ENCODE results near the gene LGALS7. TPM values are rescaled to one million over a fixed set of nuclear protein-coding genes. Genes with fewer than 3 reads are reported as not detected.

LGALS7 gene
- polyA plus RNA-seq, 1 experiment: not detected

GRCh38 chr19:38736413-38737280, 36.7 kb downstream of the LGALS7 start:
- H3K4me3 ChIP-seq (ENCODE audit: low read depth, low read length): peak overlapping the region; percentile 37
- ChIA-PET POLR2A (no interaction called here), CTCF (interaction anchor here (1.5 kb wide), 1 partner anchor 33 kb away, joined by 3 read pairs; no protein-coding TSS in a partner anchor)
- H3K36me3 ChIP-seq (ENCODE audit: control insufficient read depth, insufficient read depth, low read length): peaks cover 8% of the 10 kb centered on the region; the same call in 1 of the 2 replicates
- TF ChIP-seq, protein P1, sequence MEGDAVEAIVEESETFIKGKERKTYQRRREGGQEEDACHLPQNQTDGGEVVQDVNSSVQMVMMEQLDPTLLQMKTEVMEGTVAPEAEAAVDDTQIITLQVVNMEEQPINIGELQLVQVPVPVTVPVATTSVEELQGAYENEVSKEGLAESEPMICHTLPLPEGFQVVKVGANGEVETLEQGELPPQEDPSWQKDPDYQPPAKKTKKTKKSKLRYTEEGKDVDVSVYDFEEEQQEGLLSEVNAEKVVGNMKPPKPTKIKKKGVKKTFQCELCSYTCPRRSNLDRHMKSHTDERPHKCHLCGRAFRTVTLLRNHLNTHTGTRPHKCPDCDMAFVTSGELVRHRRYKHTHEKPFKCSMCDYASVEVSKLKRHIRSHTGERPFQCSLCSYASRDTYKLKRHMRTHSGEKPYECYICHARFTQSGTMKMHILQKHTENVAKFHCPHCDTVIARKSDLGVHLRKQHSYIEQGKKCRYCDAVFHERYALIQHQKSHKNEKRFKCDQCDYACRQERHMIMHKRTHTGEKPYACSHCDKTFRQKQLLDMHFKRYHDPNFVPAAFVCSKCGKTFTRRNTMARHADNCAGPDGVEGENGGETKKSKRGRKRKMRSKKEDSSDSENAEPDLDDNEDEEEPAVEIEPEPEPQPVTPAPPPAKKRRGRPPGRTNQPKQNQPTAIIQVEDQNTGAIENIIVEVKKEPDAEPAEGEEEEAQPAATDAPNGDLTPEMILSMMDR (IDR thresholded peaks at IDR 0.05; ENCODE audit: insufficient read depth, low read depth, low read length): no peak
- DNase-seq (ENCODE audit: low read depth): no peak
- H3K27me3 ChIP-seq (ENCODE audit: control insufficient read depth, insufficient read depth, low read length): no peaks in the 10 kb centered on the region

- ChIA-PET POLR2A (no interaction called here), CTCF (no interaction called here)
- no peak for DNase-seq (ENCODE audit: low read depth)
- TF ChIP-seq, protein P1 (IDR thresholded peaks at IDR 0.05; ENCODE audit: insufficient read depth, low read depth, low read length): no peak
- Histone ChIP-seq H3K27me3 (ENCODE audit: control insufficient read depth, insufficient read depth, low read length) (no peaks in the 10 kb centered on the region), H3K36me3 (ENCODE audit: control insufficient read depth, insufficient read depth, low read length) (peaks cover 14% of the 10 kb centered on the region), H3K4me3 (ENCODE audit: low read depth, low read length) (peak overlapping the region; percentile 37)
Observed at GRCh38 chr19:38736036-38736412, 37.3 kb downstream of the LGALS7 start.

- DNase-seq (ENCODE audit: low read depth): no peak
- ChIA-PET POLR2A (no interaction called here), CTCF (interaction anchor here (1.0 to 1.8 kb wide), 4 partner anchors 10 to 153 kb away, joined by 3 to 5 read pairs (median 5); no protein-coding TSS in a partner anchor)
- no peak overlapping the region for H3K4me3 ChIP-seq (ENCODE audit: low read depth, low read length)
- H3K36me3 ChIP-seq (ENCODE audit: control insufficient read depth, insufficient read depth, low read length): peaks cover 21% of the 10 kb centered on the region
- no peaks in the 10 kb centered on the region for H3K27me3 ChIP-seq (ENCODE audit: control insufficient read depth, insufficient read depth, low read length)
- TF ChIP-seq, protein P1 (IDR thresholded peaks at IDR 0.05; ENCODE audit: insufficient read depth, low read depth, low read length): no peak
Observed at GRCh38 chr19:38735257-38735686, 38.0 kb downstream of the LGALS7 start.

DNA sequence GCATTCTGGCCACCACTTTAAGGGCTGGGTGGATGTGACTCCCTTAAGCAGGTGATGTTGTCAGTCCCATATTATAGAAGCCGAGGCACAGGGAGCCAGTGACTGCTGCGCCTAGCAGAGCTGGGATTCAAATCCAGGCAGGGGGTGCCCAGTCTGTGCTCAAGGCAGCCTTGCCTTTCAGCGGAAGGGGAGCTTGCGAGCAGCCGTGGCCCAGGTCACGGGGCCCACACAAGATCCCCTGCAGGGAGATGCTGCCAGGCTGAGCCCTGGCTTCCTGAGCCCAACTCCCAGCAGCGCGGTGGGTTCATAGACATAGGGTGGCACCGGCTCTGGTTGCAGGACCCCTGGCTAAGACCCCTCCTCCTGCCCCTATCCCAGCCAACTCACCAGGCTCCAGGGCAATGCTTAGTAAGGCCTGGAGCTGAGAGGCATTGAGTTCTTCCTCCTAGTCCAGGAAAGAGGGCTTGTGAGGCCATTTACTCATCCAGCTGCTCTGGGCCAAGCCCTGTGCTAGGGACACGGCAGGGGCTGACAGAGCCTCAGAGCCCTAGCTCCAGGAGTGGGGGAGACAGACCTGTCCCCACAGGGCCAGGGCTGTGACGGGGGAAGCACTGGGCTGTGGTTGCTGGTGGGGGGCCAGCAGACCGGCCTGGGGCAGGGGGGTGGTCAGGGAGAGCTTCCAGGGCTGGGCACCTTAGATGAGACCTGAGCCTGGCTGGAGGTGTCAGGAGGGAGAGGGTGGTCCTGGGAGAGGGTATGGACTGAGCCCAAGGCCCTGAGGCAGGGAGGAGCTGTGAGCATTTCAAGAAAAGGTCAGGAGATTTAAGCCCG, 38.7 kb downstream of the LGALS7 start:
- Histone ChIP-seq H3K36me3 (ENCODE audit: control insufficient read depth, insufficient read depth, low read length) (peaks cover 22% of the 10 kb centered on the region), H3K27me3 (ENCODE audit: control insufficient read depth, insufficient read depth, low read length) (no peaks in the 10 kb centered on the region), H3K4me3 (ENCODE audit: low read depth, low read length) (no peak overlapping the region)
- ChIA-PET POLR2A (interaction anchor here (0.5 kb wide), 1 partner anchor 10 kb away, joined by 3 read pairs; no protein-coding TSS in a partner anchor), CTCF (interaction anchor here (1.0 to 1.8 kb wide), 5 partner anchors 10 to 153 kb away, joined by 3 to 5 read pairs (median 5); partner anchors contain the start of gene ACTN4)
- DNase-seq (ENCODE audit: low read depth): no peak
- TF ChIP-seq, protein P1 (IDR thresholded peaks at IDR 0.05; ENCODE audit: insufficient read depth, low read depth, low read length): no peak

DNA sequence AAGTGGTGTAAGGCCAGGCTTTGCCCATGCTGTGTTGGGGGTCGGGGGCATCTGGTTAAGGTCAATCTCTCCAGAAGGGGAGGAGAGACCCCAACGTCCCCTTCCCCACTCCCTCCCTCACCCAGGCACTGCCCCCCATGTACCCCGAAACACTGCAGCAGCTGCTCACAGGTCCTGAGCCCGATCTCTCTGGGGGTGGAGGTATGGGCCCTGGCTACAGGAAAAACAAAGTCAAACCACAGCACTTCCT, 39.2 kb downstream of the LGALS7 start:
- DNase-seq (ENCODE audit: low read depth): no peak
- Histone ChIP-seq H3K36me3 (ENCODE audit: control insufficient read depth, insufficient read depth, low read length) (peaks cover 26% of the 10 kb centered on the region), H3K4me3 (ENCODE audit: low read depth, low read length) (no peak overlapping the region), H3K27me3 (ENCODE audit: control insufficient read depth, insufficient read depth, low read length) (no peaks in the 10 kb centered on the region)
- ChIA-PET POLR2A (no interaction called here), CTCF (interaction anchor here (1.1 to 1.8 kb wide), 4 partner anchors 9 to 154 kb away, joined by 3 to 5 read pairs (median 4); partner anchors contain the start of gene ACTN4)
- TF ChIP-seq, protein P1 (IDR thresholded peaks at IDR 0.05; ENCODE audit: insufficient read depth, low read depth, low read length): no peak
